GM21717 (cell line): ENCODE data around the gene SLC5A6.
"Not testable (repeated sequence)": the region's sequence is repeated elsewhere in the genome, so short reads cannot be mapped to it uniquely, and the experiment has no call there.

ENCODE experiments used
- ATAC-seq: cut with Tn5 transposase; IDR thresholded peaks from one replicate; pipeline ENCODE4 v1.9.1; 2021; ENCODE audit warnings: mild to moderate bottlenecking, moderate library complexity; ENCODE audit not compliant: unreplicated experiment

The SLC5A6 gene

DNA sequence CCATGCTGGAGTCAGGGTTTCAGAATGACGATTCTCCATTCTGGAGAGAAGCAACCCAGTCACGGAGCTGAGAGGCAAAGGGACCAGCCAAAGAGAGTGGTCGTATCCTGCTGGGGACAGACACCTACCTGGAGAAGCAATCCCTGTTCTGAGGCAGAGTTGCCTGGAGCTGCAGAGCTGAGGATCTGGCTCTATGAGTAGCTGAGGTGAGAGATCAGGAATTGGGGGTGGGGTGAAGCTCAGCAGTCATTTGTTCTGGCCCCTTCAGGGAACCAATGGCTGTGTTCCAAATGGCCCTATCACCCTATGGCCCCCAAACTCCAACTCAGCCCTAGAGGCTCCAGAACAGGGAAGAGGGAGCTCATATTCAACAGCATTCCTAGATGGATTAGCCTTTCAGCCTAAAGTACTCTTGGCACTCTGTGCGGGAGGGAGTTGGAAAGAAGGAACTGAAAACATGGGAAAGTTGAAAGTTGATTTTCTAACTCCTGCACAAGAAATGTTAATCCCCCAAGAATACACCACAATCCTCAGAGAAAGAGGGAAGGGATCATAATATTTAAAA, 3.5 kb downstream of the SLC5A6 start:
- no peak for ATAC-seq

DNA sequence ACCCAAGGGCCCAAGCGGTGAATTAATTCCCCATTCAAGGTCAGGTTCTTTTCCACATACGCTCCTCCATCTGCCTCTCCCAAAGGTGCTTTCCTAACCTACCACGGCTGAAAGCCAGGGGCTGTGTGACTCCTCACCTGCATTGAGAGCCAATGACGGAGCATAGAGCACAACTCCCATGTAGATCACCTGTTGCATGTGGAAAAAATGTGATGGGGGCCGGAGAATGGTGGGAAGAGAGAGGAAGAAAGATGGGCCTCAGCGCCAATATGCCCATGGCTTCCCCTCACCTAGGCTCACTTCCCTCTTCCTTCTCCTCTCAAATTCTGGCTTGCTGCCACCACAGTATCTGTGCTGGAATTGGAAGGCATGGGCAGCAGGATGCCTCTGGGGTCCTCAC, 5.7 kb downstream of the SLC5A6 start:
- no peak for ATAC-seq

DNA sequence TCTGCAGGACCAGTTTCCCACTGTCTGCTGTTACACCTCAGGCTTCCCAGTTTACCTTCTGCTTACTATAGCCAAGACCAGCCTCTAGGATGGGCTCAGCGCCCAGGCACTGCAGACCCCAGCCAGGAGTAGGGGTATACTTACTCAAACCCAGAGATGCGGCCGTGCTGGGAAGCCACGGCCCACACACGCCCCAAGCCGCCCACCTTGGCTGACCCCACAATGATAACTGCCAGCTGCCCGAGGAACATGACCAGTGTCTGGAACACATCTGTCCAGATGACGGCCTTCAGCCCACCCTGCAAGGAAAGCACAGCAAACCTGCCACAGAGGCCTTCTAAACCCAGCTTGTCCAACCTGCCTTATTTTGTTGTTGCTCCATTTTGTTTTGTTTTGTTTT, 6.9 kb downstream of the SLC5A6 start:
- ATAC-seq, result no peak

DNA sequence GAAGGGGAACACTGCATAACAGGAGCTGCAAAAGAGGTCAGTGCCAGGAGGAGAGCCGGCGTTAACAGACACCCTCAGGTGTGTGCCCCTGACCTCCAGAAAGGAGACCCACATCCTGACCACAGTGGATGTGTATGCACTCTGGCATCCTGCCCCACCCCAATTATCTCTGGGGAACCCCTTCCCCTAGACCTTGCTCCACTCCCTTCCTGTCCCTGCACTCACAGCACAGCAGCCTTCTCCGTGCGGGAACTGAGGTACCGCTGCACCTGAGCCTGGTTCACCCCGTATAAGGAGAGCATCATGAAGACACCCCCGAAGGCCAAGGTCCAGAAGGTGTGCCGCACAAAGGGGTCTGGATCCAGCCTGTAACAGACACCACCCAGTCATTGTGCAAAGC, 7.5 kb downstream of the SLC5A6 start:
- no peak for ATAC-seq

DNA sequence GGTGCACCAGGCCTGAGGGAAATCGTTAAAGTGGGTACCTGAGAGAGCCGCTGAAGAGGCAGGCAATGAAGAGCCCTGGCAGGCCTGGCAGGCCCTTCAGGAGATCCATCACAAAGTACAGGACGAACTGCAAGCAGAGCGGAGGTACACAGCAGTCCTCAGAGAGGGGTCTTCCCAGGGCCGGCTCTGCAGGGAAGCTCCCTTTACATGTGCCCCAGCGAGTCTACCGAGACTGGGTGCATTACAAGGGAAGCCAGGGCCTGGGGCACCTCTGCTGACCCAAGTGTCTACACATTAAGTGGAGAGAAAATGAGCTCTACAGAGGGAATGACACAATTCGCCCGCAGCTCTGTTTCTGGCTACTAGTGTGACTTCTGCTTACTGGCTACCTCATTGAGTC, 8.3 kb downstream of the SLC5A6 start:
- ATAC-seq, result no peak

DNA sequence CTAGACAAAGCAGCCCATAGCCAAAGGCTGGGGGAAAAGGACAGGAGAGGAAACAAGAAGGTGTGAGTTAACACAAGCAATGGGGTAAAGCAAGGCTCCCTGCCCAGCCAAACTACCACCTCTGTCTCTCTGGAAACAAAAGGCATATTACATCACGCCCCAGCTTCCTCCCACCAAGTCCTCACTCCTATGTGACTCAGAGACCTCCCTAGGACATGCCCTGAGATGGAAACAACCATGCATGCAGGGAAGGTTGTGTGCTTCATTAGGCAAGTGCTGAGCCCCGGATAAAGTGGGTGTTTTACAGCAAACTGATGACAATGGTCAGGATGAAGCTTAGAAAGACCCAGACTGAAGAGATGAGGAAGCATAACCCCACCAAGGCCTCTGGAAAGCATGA, 9.2 kb downstream of the SLC5A6 start:
- no peak for ATAC-seq

DNA sequence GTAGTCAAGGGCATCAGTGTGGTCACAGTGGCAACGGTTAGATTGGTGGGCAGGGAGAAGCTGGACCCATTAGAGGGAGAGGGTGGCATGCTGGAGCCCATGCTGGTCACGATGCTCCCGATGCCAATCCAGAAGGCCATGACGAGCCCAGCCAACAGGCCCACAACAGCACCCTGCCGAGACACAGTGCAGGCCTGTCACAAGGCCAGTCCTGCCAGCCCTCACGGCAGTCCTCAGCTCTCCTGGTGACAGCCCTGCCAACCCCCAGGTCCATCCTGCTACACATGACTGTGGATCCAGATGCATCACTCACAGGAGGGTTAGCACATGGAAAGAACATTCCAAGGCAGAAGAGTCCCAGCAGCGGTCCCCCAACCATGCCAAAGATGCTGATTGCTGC, 10.4 kb downstream of the SLC5A6 start:
- ATAC-seq, result no peak

DNA sequence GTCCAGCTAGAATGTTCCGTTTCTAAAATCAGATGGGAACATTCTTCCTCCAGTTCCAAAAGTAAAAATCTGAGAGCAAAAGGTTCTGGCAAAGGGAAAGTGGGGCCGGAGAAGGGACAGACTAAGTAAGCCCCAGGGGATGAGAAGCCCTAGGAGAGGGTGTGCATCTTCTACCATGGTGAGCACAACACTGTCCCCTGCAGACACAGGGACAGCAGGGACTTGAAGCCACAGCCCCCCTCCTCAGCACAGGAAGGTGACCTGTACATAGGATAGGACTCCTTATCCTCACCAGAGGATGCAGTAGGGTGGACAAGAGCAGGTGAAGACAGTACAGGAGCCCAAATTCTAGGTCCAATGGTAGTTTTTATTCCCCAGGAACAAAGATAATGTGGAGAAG, 12.8 kb downstream of the SLC5A6 start:
- no peak for ATAC-seq

DNA sequence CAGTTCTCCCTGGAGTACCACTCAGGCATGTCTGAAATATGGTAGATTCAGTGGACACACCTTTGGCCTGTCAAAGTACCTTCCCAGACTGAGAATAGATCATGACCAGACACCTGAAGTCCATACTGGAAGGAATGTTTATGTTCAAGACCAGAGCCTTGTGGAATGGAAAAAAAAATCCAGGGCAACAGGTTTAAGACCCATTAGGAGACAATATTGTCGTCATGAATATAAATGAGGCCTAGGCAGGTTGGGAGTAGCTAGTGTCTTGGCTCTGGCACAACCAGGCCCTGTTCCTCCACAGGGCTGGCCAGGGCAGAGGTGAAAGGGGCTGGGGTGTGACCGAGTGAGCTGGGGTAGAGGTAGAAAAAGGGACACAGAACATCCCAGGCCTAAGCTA, 13.4 kb downstream of the SLC5A6 start:
- ATAC-seq, result no peak

DNA sequence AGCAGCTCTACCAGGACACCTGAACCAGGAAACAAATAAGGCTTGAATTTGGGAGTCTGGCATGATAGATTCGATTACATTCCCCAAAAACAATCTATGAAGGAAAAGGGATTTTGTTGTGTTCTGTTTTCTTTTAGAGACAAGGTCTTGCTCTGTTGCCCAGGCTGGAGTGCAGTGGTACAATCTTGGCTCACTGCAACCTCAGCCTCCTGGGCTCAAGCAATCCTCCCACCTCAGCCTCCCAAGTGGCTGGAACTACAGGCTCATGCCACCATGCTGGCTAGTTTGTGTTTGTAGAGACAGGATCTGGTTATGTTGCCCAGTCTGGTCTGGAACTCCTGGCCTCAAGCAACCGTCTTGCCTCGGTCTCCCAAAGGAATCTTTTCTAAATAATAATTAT, 14.0 kb downstream of the SLC5A6 start:
- not testable (repeated sequence) for ATAC-seq

DNA sequence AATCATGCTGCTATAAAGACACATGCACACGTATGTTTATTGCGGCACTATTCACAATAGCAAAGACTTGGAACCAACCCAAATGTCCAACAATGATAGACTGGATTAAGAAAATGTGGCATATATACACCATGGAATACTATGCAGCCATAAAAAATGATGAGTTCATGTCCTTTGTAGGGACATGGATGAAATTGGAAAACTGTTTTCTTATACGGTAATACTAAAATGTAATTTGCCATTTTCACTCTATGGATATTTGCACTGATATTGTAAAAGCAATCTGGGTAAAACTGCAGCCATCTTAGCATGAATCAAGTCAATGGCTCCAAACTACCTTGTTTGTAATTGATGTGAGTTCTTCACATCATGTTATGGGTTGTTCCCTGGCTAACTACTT, 16.3 kb downstream of the SLC5A6 start:
- ATAC-seq, result not testable (repeated sequence)

DNA sequence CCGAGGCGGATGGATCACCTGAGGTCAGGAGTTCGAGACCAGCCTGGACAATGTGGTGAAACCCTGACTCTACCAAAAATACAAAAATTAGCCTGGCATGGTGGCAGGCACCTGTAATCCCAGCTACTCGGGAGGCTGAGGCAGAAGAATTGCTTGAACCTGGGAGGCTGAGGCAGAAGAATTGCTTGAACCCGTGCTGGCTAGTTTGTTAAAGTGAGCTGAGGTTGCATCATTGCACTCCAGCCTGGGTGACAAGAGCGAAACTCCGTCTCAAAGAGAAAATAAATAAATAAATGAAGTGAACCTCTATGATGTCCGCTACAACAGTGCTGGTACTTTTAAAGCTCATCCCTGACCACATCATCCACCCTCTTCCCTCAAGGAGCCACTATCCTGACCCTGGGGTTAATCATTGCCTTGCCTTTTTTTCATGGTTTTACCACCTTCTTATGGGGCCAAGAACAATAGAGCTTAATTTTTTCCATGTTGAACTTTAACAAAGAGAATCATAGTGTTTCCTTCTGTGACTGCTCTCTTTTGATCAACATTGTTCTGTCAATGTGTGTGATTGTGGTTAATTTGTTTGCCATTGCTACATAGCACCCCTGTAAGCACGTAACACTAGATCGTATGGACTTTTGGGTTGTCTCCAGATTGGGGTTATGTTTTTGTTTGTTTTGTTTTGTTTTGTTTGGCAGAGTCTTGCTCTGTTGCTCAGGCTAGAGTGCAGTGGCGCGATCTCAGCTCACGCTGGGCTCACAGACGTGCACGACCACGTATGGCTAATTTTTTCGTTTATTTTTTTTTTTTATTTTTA, 17.3 kb downstream of the SLC5A6 start:
- ATAC-seq, result no peak

DNA sequence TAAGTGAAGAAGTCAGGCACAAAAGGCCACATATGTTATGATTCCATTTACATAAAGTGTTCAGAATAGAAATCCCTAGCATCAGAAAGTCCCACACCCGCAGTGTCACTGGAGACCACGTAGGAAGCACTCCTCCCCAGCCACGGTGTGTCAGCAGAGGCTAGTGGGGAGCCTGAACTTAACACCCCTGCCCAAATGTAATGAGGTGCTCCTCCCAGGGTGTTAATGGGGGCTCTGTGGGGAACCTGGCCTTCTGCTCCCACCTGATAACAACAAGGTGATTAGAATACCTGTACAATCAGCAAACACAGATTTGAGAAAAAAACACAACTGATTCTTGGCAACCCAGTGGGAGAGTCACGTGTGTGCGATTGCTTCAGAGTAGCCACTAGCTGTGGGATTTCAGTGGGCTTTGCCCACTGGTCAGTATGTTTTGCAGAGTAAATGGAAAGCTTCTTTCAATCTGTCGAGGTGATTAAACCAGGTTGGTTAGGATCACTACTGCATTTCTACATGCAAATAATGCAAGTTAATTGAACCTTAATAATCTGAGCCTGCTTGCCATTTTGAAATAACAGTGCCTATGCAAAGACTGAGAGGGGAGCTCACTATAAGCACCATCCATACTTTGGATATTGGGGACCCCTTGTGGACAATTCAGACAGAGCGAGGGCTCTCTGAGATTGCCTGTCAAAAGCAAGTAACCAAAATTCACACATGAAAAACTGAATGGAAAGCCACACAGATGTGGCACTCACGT, 20.8 kb downstream of the SLC5A6 start:
- ATAC-seq, result no peak

DNA sequence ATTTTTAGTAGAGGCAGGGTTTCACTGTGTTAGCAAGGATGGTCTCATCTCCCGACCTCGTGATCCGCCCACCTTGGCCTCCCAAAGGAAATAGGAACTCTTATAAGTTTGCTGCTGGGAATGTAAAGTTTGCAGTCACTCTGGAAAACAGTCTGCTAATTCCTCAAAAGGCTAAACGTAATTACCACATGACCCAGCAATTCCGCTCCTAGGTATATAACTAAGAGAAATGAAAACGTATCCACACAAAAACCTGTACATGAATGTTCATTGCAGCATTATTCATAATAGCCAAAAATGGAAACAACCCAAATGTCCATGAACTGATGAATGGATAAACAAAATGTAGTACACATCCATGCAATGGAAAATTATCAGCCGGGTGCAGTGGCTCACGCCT, 22.1 kb downstream of the SLC5A6 start:
- ATAC-seq, result no peak

DNA sequence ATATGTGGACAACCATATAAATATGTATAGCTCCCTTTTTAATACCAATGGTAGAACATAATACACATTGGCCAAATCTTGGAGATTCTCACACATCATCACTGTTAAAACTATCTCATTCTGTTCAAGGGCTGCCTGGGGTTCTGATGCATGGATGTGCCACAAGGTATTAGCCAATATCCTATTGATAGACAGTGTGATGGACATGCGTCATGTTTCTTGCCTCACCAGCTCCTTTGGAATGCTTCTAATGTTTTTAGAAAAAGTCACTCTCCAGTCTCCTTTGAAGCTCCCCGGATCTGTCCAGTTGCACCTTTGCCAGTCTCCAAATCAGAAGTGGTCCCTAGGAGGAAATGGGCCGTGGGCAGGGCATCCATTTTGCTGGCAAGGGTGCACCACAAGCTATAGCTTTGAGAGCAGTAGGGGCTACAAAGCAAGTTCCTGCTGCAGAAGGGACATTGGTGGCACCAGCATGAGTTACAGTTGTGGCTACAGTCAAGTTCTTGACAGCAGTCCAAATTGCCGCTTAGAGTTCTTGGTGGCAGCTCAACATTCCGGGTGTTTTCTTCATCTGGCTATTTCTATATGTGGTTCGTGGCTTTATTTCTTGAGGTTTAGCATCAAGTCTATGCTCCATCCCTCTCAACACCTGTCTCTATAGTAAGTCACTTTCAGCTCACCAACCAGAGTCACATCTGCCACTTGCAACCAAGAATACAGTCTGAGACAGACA, 25.3 kb downstream of the SLC5A6 start:
- ATAC-seq, result no peak

DNA sequence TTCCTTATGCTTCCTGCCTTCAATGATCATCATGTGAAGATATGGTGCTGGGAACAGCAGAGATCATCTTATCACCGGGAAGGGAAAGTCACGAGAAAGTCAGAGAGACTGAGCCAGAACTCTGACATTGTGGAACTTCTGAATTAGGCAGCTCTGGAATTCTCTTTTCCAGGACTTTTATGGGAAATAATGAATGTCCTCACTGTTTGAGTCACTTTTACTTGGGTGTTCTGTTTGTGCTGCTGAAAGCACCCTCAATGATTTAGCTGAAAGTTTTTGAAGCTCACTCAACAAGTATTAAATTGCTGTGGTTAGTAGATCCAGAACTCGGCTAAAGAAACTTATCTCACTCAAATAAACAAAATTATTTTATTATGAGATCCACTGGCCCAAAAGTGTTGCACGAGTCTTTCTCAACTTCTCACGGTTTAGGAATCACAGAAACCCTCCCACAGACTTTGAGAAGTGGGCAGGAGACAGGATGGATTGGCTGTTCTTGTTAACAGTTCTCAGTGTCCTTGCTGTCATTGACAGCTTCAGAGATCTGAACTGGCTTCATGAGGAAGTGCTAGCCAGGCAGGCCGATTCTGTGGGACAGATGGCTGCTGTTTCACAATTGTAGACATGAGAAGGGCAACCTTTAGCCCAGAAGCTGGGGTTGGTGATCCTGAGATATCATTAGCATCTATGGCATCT, 26.6 kb downstream of the SLC5A6 start:
- no peak for ATAC-seq

DNA sequence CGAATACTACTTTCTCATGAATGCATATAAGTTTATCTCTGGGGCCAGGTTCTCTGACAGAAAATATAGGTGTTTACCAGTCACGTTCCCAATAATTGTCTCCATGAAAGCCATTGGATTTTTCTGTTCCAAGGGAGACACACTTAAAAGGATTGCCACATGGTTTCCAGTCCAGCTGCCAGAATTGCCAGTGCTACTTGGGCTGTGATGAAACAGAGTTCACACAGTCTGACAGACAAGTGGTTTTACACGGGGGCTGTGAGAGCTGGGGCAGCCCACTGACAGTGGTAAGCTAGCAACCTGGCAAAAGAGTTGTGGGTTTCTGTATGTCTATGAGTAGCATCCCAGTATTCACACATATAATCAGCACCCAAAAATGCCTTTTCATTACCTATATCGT, 28.0 kb downstream of the SLC5A6 start:
- ATAC-seq, result no peak

DNA sequence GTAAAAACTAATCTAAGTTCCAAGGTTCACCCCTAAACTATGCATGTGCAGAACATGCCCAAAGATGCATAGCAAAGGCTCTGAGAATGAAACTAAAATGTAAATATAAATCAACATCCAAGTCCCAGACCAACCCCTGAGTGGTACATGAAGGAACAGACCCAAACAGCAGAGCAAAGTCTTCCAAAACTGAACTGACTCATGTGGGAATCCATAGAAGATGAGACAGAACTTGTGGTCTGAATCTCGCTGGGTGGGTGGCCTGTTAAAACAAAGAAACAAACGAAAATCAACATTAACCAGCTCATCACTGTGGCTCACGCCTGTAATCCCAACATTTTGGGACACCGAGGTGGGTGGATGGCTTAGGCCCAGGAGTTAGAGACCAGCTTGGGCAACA, 29.7 kb downstream of the SLC5A6 start:
- ATAC-seq, result no peak

DNA sequence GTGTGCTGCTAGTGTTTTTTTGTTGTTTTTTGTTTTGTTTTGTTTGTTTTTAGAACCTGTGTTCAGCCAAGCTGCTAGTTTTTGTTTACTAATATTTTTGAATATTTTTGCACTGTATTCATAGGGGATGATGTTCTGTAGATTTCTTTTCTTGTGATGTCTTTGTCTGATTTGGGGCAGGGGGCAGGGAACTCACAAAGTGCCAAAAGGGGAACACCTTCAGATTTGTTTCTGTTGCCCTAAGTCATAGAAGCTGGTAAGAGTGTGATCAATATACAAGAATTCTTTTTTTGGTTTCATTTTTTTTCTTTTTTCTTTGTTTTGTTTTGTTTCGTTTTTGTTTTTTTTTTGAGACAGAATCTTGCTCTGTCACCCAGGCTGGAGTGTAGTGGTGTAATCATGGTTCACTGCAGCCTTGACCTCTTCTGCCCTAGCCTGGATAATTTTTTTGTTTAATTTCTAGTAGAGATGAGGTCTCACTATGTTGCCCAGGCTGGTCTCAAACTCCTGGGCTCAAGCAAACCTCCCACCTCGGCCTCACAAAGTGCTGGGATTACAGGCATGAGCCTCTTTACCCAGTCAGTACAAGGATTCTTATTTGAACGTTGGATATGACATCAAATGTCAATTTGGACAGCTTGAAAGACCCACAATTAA, 32.6 kb downstream of the SLC5A6 start:
- ATAC-seq, result no peak

DNA sequence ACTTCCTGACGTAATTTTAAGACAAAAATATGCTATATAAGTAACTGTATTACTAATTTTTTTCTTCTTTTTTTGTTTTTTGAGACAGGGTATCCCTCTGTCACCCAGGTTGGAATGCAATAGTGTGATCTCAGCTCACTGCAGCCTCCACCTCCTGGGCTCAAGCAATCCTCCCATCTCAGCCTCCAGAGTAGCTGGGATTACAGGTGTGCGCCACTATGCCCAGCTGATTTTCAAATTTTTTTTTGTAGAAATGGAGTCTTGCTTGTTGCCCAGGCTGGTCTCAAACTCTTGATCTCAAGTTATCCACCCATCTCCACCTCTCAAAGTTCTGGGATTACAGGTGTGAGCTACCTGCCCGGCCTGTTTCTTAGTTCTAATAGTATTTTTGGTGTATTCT, 33.6 kb downstream of the SLC5A6 start:
- no peak for ATAC-seq
